ENCODE measurements around the gene LTB4R. TPM values are rescaled to one million over a fixed set of nuclear protein-coding genes. Genes with fewer than 3 reads are reported as not detected.

LTB4R gene
- total and polyA plus RNA-seq, 9 of the 15 experiments (the other 6 are each of a cell fraction or from before 2014, with no cell fraction given): 0.38 to 10.5 (median 2.8) TPM

- TF ChIP-seq MNT (conservative IDR thresholded peaks at IDR 0.05) (peak; percentile 83 to 93), ZNF407 (IDR thresholded peaks at IDR 0.05; ENCODE audit: low read depth) (no peak), GTF2E2 (tag; IDR thresholded peaks at IDR 0.05) (no peak), CBX2 (IDR thresholded peaks at IDR 0.05; ENCODE audit: insufficient read depth, low read length, poor library complexity, severe bottlenecking) (no peak), TBL1XR1 (IDR thresholded peaks at IDR 0.05; ENCODE audit: low read length in 2 of 2) (peak in 1 of 2 experiments; percentile 99; a peak in 2 of 4 replicates), DIDO1 (tag; IDR thresholded peaks at IDR 0.05; ENCODE audit: low read depth) (0 out of 2 replicates have a peak, but pooled peaks have one; percentile 52), ZNF707 (CRISPR knock-in tag; conservative IDR thresholded peaks at IDR 0.05) (no peak), ASH1L (IDR thresholded peaks at IDR 0.05; ENCODE audit: borderline replicate concordance, low read depth, partially characterized antibody) (no peak), GABPB1 (CRISPR knock-in tag; IDR thresholded peaks at IDR 0.05) (peak; percentile 43; the same call in 1 of the 2 replicates), GMEB1 (CRISPR knock-in tag; IDR thresholded peaks at IDR 0.05) (peak; percentile 63), COPS2 (conservative IDR thresholded peaks at IDR 0.05) (no peak), PHF8 (IDR thresholded peaks at IDR 0.05; ENCODE audit: borderline replicate concordance, low read length) (peak; percentile 66; the same call in 1 of the 2 replicates), XRCC5 (IDR thresholded peaks at IDR 0.05; ENCODE audit: low read depth, low read length) (no peak)
These were observed 11.8 kb upstream of the LTB4R start, which contains the start of the genes DHRS1 and NOP9 (continued) for GRCh38 chr14:24299255-24300191.

Data from K562 (cell line).